ENCODE results near the gene TRIM68. TPM values are rescaled to one million over a fixed set of nuclear protein-coding genes. Genes with fewer than 3 reads are reported as not detected.

Gene TRIM68
- total RNA-seq, 1 donor from 2014 or later, result 11.5 TPM

DNA sequence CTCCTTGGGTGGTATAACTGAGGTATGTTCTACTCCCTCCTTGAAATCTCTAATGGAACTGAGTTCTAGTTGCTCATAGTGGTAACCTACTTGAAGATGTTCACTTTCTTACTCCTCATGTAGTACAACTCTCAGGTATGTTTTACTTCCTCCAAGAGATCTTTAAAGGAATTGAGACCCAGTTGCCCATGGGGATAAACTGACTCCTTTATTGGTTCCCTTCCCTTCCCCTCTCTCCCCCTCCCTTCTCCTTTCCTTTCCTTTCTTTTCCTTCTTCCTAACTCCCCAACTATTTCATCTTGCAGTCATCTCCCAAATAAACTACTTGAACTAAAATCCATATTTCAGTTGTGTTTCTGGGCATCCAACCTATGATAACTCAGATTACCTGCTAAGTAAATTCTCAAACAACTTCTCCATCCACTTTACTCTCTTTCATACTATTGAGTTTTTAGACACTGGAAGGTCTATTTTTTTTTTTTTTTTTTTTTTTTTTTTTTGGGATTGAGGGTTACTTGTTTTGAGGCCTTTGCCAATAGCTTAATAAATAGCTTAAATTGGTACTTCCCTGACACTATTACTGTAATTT lies 7.9 kb upstream of the TRIM68 start:
- H3K4me3 ChIP-seq (ENCODE audit: insufficient read depth, low read depth, low read length), result no peak overlapping the region
- H3K36me3 Mint-ChIP-seq (ENCODE audit: low read depth, unreplicated experiment), result no peaks in the 10 kb centered on the region
- H3K79me2 ChIP-seq (ENCODE audit: insufficient read depth, low read length), result no peaks in the 10 kb centered on the region
- H3K4me1 Mint-ChIP-seq (ENCODE audit: low read depth, unreplicated experiment), result no peaks in the 10 kb centered on the region
- H3K27me3 ChIP-seq (ENCODE audit: insufficient read depth, low read length), result peaks cover 2% of the 10 kb centered on the region
- FAIRE-seq (no peak), DNase-seq (ENCODE audit: low read depth) (no peak)
- no peak overlapping the region for H3K9ac ChIP-seq (ENCODE audit: low read length)
- H3K9me3 Mint-ChIP-seq (ENCODE audit: unreplicated experiment), result no peaks in the 10 kb centered on the region
- no peak overlapping the region for H2AFZ ChIP-seq (ENCODE audit: low read depth, low read length)
- TF ChIP-seq EZH2 (IDR thresholded peaks at IDR 0.05; ENCODE audit: insufficient read depth, low read length), result no peak
- TF ChIP-seq, protein P1, sequence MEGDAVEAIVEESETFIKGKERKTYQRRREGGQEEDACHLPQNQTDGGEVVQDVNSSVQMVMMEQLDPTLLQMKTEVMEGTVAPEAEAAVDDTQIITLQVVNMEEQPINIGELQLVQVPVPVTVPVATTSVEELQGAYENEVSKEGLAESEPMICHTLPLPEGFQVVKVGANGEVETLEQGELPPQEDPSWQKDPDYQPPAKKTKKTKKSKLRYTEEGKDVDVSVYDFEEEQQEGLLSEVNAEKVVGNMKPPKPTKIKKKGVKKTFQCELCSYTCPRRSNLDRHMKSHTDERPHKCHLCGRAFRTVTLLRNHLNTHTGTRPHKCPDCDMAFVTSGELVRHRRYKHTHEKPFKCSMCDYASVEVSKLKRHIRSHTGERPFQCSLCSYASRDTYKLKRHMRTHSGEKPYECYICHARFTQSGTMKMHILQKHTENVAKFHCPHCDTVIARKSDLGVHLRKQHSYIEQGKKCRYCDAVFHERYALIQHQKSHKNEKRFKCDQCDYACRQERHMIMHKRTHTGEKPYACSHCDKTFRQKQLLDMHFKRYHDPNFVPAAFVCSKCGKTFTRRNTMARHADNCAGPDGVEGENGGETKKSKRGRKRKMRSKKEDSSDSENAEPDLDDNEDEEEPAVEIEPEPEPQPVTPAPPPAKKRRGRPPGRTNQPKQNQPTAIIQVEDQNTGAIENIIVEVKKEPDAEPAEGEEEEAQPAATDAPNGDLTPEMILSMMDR (IDR thresholded peaks at IDR 0.05; ENCODE audit: insufficient read depth, low read depth, low read length), result no peak
- H3K4me1 ChIP-seq (ENCODE audit: insufficient read depth, low read length), result no peaks in the 10 kb centered on the region
- H3K27me3 Mint-ChIP-seq (ENCODE audit: low read depth, unreplicated experiment), result peaks cover 2% of the 10 kb centered on the region
- no peak overlapping the region for H3K4me2 ChIP-seq (ENCODE audit: low read length)
- no peaks in the 10 kb centered on the region for H3K9me3 ChIP-seq (ENCODE audit: insufficient read depth, low read depth, low read length)
- no peak overlapping the region for H3K27ac ChIP-seq (ENCODE audit: low read depth, low read length)
- no peaks in the 10 kb centered on the region for H4K20me1 ChIP-seq (ENCODE audit: insufficient read depth, low read length)
- H3K27ac Mint-ChIP-seq (ENCODE audit: unreplicated experiment), result no peak overlapping the region
- no peaks in the 10 kb centered on the region for H3K36me3 ChIP-seq (ENCODE audit: insufficient read depth, low read length)
- H3K4me3 Mint-ChIP-seq (ENCODE audit: unreplicated experiment), result no peak overlapping the region

DNA sequence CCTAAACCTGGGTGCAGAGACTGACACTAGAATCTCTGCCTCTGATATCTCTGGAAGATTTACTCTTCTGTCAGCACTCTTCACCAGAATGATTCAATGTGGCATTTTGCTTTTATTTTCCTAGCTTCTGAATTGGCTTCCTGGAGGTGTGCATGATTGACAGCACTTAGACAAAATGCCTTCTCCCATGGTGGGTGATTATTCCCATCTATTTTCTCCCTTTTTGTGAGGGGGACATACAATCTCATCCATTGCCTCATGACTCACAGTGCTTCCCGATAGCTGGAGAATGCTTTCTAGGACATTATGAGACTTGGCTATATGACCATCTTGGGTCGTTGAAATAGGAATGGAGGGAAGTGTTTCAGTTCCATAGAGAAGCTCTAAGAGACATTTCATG lies 4.0 kb upstream of the TRIM68 start:
- H3K4me2 ChIP-seq (ENCODE audit: low read length), result no peak overlapping the region
- no peaks in the 10 kb centered on the region for H3K79me2 ChIP-seq (ENCODE audit: insufficient read depth, low read length)
- H3K4me3 ChIP-seq (ENCODE audit: insufficient read depth, low read depth, low read length), result no peak overlapping the region
- H3K27ac ChIP-seq (ENCODE audit: low read depth, low read length), result no peak overlapping the region
- Mint-ChIP-seq H3K4me3 (ENCODE audit: unreplicated experiment) (no peak overlapping the region), H3K4me1 (ENCODE audit: low read depth, unreplicated experiment) (peaks cover 3% of the 10 kb centered on the region), H3K9me3 (ENCODE audit: unreplicated experiment) (no peaks in the 10 kb centered on the region), H3K27ac (ENCODE audit: unreplicated experiment) (no peak overlapping the region), H3K27me3 (ENCODE audit: low read depth, unreplicated experiment) (no peaks in the 10 kb centered on the region), H3K36me3 (ENCODE audit: low read depth, unreplicated experiment) (no peaks in the 10 kb centered on the region)
- H4K20me1 ChIP-seq (ENCODE audit: insufficient read depth, low read length), result no peaks in the 10 kb centered on the region
- no peak for DNase-seq (ENCODE audit: low read depth)
- no peak for FAIRE-seq
- H2AFZ ChIP-seq (ENCODE audit: low read depth, low read length), result no peak overlapping the region
- H3K27me3 ChIP-seq (ENCODE audit: insufficient read depth, low read length), result peaks cover 2% of the 10 kb centered on the region
- no peak overlapping the region for H3K9ac ChIP-seq (ENCODE audit: low read length)
- H3K9me3 ChIP-seq (ENCODE audit: insufficient read depth, low read depth, low read length), result no peaks in the 10 kb centered on the region
- H3K36me3 ChIP-seq (ENCODE audit: insufficient read depth, low read length), result no peaks in the 10 kb centered on the region
- H3K4me1 ChIP-seq (ENCODE audit: insufficient read depth, low read length), result peaks cover 2% of the 10 kb centered on the region
- TF ChIP-seq, protein P1 (IDR thresholded peaks at IDR 0.05; ENCODE audit: insufficient read depth, low read depth, low read length), result no peak
- no peak for TF ChIP-seq EZH2 (IDR thresholded peaks at IDR 0.05; ENCODE audit: insufficient read depth, low read length)

DNA sequence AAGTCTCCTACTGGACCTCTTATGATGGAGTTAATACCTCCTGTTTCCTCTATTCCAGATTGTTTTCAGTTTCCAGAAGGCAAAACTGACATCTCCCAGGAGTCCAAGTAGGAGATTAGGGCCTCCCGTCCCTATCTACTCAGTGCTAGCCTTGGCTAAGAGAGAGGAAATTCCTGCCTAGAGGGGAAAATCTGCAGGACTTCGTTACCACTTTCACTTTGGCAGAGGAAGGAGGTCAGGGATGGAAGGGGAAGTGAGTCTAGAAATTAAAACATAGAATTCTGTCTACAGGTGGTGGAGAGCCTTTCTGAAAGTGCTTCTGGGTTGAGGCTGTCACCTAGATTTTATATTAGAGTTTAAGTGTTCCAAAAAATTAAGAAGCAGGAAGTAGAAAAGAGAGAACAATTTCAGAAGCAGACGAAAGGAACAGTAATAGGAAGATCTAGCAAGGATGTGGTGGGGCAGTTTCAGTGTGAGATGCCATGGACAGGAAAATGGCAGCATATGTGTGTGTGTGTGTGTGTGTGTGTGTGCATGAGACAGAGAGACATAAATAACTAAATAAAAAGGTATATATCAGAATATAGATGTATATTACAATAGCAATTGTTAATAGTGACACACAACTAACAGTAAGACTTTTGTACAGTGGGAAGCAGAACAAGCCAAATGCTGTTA lies 2.4 kb upstream of the TRIM68 start:
- peaks cover 4% of the 10 kb centered on the region for H3K4me1 Mint-ChIP-seq (ENCODE audit: low read depth, unreplicated experiment)
- DNase-seq (ENCODE audit: low read depth) (no peak), FAIRE-seq (no peak)
- Histone ChIP-seq H4K20me1 (ENCODE audit: insufficient read depth, low read length) (no peaks in the 10 kb centered on the region), H3K4me2 (ENCODE audit: low read length) (no peak overlapping the region), H2AFZ (ENCODE audit: low read depth, low read length) (no peak overlapping the region), H3K27me3 (ENCODE audit: insufficient read depth, low read length) (peaks cover 2% of the 10 kb centered on the region), H3K4me1 (ENCODE audit: insufficient read depth, low read length) (peaks cover 7% of the 10 kb centered on the region), H3K9ac (ENCODE audit: low read length) (no peak overlapping the region), H3K27ac (ENCODE audit: low read depth, low read length) (no peak overlapping the region), H3K79me2 (ENCODE audit: insufficient read depth, low read length) (no peaks in the 10 kb centered on the region), H3K36me3 (ENCODE audit: insufficient read depth, low read length) (no peaks in the 10 kb centered on the region), H3K4me3 (ENCODE audit: insufficient read depth, low read depth, low read length) (no peak overlapping the region), H3K9me3 (ENCODE audit: insufficient read depth, low read depth, low read length) (no peaks in the 10 kb centered on the region)
- H3K36me3 Mint-ChIP-seq (ENCODE audit: low read depth, unreplicated experiment), result no peaks in the 10 kb centered on the region
- no peak overlapping the region for H3K27ac Mint-ChIP-seq (ENCODE audit: unreplicated experiment)
- no peaks in the 10 kb centered on the region for H3K9me3 Mint-ChIP-seq (ENCODE audit: unreplicated experiment)
- no peak overlapping the region for H3K4me3 Mint-ChIP-seq (ENCODE audit: unreplicated experiment)
- TF ChIP-seq EZH2 (IDR thresholded peaks at IDR 0.05; ENCODE audit: insufficient read depth, low read length), result no peak
- TF ChIP-seq, protein P1 (IDR thresholded peaks at IDR 0.05; ENCODE audit: insufficient read depth, low read depth, low read length), result no peak
- H3K27me3 Mint-ChIP-seq (ENCODE audit: low read depth, unreplicated experiment), result no peaks in the 10 kb centered on the region

All from astrocyte (in vitro differentiated cells and primary cell).